ENCODE data around the gene PCDHGC3.

The PCDHGC3 gene

DNA sequence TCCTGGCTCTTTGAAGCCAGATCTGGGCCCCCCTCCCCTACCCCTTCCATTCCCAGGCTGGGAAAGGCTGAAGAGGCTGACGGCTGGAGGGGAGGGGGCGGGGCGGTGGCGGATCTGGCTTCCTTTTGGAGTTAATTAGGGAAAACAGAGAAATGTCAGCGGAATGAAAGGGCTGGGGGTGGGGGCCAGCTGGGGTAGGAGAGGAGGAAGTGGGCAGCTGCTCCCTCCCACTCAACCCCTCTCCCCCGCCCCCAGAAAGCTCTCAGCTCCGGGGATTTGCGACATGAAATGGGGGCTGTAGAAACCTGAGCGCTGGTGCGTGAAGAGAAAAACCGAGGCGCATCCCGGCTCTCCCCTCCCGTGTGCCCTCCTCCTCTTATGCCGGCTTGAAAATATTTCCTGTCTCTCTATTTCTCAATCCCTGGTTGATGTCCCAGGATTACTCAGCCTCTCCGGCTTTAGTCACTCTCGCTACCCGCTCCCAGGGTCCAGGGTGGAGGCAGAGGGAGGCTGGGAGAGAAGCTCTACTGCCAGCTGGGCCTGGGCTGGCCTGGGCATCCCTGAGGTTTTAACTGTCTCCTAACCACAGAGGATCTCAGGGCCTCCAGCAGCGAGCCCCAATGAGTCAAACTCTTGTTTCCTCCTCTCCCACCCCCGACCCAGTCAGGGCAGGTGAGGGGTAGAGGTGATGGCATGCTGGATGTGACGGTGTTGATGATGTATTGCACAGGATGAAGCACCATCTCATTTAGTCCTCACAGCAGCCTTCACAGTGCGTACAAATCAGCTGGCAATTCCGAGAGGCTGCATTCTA is 33.2 kb downstream of the PCDHGC3 start:
- DNase-seq, result peak; percentile 20

DNA sequence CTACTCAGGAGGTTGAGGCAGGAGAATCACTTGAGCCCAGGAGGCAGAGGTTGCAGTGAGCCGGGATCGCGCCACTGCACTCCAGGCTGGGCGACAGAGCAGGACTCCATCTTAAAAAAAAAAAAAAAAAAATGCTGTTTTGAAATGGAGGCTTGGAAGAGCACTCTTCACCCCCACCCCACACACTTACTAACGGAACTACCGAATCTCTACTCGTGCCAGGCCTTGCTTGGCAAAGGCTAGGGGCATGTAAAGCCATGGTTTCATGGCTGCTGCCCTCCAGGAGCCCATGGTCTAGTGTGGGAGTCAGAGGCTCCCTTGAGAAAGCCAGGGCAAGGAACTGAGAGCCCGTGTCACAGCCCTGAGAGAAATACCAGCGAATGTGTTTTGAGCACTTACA is 34.4 kb downstream of the PCDHGC3 start:
- no peak for DNase-seq

DNA sequence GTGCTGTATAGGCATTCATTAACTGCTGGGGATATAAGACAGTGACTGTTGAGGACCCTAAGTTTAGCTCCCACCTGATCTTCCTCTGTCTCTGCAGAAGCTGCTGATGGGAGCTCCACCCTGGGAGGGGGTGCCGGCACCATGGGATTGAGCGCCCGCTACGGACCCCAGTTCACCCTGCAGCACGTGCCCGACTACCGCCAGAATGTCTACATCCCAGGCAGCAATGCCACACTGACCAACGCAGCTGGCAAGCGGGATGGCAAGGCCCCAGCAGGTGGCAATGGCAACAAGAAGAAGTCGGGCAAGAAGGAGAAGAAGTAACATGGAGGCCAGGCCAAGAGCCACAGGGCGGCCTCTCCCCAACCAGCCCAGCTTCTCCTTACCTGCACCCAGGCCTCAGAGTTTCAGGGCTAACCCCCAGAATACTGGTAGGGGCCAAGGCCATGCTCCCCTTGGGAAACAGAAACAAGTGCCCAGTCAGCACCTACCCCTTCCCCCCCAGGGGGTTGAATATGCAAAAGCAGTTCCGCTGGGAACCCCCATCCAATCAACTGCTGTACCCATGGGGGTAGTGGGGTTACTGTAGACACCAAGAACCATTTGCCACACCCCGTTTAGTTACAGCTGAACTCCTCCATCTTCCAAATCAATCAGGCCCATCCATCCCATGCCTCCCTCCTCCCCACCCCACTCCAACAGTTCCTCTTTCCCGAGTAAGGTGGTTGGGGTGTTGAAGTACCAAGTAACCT is 35.3 kb downstream of the PCDHGC3 start:
- no peak for DNase-seq

DNA sequence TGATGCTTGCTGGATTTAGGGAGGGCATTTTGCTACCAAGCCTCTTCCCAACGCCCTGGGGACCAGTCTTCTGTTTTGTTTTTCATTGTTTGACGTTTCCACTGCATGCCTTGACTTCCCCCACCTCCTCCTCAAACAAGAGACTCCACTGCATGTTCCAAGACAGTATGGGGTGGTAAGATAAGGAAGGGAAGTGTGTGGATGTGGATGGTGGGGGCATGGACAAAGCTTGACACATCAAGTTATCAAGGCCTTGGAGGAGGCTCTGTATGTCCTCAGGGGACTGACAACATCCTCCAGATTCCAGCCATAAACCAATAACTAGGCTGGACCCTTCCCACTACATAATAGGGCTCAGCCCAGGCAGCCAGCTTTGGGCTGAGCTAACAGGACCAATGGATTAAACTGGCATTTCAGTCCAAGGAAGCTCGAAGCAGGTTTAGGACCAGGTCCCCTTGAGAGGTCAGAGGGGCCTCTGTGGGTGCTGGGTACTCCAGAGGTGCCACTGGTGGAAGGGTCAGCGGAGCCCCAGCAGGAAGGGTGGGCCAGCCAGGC is 36.1 kb downstream of the PCDHGC3 start:
- no peak for DNase-seq

DNA sequence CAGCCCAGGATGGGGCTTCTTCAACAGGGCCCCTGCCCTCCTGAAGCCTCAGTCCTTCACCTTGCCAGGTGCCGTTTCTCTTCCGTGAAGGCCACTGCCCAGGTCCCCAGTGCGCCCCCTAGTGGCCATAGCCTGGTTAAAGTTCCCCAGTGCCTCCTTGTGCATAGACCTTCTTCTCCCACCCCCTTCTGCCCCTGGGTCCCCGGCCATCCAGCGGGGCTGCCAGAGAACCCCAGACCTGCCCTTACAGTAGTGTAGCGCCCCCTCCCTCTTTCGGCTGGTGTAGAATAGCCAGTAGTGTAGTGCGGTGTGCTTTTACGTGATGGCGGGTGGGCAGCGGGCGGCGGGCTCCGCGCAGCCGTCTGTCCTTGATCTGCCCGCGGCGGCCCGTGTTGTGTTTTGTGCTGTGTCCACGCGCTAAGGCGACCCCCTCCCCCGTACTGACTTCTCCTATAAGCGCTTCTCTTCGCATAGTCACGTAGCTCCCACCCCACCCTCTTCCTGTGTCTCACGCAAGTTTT is 36.7 kb downstream of the PCDHGC3 start:
- peak; percentile 87 for DNase-seq

DNA sequence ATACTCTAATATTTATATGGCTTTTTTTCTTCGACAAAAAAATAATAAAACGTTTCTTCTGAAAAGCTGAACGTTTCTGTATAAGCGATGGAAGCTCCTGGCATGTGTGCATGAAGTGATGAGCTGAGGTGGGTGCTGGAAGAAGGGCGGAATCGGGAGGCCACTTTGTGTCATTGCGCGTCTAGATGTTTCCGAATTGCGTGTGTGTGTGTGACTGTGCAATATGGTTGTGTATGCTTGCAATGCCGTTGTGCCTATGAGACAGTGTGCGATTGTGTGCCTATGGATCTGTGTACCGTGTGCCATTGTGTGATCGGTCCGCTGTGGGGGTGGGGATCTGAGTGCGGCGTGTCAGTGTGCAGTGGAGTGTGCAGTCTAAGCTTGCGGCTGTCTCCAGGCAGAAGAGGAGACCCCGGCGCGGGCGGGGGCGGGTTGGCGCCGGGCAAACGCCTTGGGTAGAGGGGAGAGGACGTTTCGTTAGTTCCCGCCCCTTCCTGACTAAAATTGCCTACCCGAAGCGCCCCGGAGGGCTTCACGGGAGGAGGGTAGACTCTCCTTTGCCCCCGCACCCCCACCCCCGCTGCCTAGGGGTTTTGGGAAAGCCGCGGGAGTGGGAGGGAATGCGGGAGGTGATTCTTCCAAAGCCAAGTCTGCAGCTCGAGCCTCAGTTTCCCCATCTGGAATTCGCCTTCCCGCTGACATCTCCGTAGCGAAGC is 37.3 kb downstream of the PCDHGC3 start:
- no peak for DNase-seq

DNA sequence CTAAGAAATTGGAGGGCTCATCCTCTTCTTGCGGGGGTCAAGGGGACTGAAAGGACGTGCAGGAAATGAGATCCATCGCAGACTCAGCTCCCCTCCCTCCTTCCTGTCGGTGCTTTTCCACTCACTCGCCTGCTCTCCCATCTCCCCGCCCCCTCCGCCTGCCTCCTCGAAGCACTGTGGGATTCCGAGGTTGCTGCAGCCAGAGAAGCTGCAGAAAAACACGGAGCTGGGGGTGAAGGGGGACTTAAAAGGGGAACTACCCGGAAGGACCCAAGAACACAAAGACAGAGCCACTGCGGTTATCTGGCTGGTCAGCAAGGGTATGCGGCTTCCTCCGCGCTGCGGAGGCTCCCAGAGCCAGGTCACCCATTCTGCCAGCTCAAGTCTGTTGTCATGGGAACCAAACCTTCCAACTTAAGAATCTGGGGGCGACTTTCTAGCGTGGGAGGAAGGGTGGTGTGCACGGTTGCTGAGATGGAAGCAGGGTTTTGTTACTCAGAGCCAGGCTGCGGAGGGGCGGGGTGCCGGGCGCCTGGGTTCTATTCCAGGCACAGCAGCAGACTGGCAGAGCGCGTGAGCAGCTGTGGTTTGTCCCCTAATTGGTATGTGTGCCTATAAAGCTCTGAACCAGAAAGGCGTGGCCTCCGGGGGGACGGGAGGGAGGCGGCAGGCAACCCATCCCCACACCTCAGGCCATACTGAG is 38.0 kb downstream of the PCDHGC3 start:
- DNase-seq, result no peak

DNA sequence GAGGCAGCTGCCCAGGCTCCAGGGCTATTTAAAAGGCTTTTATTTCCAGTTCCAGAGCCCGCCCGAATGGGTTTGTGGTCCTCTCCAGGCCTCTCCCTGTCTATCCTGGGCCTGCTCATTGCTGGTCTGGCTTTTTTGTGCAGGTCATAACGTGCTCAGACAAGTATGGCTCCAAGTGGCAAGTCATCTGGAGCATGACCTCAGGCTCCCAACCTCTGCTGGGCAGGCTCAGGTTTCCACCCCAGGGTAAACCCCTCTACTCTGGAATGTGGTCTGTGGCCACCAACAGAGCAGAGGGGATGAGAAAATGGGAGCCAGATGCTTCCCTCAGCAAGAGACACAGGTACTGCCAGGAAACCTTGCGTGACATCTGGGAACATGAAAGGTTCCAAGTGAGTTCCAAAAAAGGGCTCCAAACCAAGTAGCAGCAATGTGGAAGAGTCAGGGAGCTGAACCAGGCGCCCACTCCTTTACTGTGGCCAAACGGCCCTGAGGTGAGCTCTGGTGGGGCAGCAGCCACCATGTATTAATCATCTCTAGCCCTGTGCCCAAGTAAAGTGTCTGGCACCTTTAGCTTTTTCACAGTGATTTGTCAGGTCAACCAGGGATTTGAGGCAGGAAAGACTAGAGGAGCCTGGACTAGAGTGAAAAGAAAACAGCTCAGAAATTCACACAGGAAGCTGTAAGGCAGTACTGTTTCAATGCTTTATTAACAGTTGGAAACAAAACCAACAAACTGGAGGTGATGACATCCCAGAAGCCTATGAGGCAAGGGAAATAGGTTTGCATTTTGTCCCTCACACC is 38.8 kb downstream of the PCDHGC3 start:
- DNase-seq, result no peak

DNA sequence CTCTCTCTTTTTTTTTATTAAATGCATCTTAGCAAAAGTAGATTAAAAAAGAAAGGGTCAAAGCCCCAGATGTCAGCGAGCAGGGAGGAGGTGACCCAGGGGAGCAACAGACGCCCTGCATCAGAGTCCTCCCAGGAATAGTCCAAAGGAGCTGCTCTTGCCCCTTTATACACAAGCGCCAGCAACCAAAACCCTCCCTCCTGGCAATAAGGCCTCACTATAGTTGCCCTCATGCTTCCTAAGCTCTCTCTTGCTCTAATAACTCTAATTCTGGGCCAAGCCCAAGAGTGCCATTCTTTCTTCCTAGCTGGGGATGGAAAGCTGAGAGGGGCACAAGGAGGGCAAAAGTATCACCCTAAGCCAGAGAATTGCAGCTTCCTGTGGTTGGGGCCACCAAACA is 39.4 kb downstream of the PCDHGC3 start:
- DNase-seq, result no peak

DNA sequence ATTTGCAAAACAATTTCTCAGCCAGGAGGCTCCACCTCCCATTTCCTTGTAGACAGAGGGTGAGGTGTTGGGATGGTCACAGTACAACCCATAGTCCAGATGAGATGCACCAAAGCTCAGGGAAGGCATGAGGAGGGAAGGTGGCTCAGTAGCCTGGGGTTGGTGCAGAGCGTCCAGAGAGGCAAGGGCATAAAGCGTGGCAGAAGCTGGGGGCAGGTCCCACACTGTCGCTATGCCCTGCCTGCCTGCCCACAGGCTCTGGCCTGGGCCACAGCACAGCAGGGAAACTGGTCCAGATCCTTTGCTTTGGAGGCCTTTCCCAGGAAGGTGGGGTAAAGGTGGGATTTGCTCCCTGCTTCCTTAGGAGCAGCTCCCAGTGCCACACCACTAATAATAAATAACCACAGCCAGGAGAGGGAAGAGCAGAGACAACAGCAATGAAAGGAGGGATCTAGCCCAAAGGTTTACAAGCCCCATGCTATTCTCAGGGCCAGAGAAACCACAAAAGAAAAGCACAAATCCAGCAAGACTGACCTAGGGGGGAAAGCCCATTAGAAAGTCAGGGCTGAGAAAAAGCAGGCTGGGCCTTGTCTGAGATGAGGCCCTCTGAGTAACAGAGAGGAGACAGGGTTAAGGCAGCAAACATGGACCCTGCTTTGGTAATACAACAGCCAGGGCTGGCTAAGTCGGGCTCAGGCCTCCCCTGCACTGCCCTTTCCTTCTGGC is 40.3 kb downstream of the PCDHGC3 start:
- no peak for DNase-seq

DNA sequence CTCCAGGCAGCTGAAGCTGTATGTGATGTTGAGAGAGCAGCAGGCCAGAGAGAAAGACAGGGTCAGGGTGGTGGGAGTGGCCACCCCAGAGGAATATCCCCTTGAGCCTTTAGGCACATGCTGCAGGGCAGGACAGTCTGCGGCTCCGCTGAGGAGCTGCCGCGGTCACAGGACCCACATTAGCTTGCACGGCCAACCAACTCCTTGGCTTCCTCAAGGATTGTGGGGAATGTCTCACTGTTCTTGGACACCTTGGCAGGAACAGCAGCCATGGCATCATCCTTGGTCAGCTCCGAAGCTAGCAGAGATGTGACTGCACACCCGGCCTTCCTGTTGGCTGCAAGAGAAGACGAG is 40.9 kb downstream of the PCDHGC3 start:
- no peak for DNase-seq

DNA sequence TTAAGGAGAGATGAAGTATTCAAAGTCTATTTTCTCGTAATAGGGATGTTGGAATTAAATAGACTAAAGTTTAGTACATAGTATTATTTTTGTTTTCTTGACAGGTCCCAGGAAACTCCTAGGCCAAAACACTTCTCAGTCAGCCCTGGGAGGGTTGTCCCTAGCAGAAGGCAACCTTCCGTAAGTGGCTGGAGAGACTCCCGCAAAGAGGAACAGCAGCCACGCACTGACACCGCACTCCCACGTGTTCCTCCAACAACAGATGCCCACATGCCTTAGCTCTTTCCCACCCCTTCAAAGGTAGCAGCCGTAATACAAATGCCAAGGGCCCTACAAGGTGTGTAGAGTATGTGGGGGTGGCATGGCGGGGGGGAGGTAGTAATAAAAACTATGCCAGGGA is 41.5 kb downstream of the PCDHGC3 start:
- no peak for DNase-seq

DNA sequence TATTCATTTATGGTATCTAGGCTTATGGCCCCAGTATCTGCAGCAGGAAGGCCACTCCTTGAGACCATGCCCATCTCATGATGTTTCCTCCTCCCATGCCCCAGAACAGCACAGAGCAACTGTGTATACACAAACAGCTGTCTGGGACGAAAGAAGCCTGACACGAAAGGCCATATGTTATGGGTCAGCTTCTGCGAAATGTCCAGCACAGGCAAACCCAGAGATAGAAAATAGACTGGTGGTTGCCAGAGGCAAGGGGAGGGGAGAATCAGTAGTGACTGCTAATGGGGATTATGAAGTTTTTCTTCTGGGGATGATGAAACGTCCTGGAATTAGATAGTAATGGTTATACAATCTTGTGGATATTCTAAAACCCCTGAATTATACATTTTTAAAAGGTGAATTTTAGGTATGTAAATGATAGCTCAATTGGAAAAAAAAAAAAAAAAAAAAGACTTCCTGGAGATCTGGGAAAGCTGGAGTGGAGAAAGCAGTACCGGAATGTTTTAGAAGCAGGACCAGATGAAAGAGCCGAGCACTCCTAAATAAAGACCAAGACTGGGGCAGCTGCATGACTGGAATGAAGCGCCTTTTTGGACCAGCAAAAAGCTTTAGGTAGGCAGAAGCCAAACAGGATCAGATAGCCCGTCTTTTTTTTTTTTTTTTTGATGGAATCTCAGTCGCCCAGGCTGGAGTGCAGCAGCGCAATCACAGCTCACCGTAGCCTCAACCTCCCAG is 42.3 kb downstream of the PCDHGC3 start:
- no peak for DNase-seq

DNA sequence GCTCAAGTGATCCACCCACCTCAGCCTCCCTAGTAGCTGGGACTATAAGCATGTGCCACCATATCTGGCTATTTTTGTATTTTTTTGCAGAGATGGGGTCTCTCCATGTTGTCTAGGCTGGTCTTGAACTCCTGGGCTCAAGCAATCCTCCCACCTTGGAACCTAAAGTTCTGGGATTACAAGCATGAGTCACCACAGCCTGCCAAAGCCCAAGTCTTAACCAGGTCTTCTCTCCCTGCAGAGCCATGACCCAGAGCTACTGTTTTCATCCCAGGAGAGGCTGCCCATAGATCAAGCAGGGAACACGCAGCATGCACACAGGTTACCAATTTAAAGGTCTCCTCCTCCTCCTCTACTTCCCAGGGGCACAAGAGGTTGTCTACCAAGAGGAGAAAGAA is 42.9 kb downstream of the PCDHGC3 start:
- DNase-seq, result no peak

DNA sequence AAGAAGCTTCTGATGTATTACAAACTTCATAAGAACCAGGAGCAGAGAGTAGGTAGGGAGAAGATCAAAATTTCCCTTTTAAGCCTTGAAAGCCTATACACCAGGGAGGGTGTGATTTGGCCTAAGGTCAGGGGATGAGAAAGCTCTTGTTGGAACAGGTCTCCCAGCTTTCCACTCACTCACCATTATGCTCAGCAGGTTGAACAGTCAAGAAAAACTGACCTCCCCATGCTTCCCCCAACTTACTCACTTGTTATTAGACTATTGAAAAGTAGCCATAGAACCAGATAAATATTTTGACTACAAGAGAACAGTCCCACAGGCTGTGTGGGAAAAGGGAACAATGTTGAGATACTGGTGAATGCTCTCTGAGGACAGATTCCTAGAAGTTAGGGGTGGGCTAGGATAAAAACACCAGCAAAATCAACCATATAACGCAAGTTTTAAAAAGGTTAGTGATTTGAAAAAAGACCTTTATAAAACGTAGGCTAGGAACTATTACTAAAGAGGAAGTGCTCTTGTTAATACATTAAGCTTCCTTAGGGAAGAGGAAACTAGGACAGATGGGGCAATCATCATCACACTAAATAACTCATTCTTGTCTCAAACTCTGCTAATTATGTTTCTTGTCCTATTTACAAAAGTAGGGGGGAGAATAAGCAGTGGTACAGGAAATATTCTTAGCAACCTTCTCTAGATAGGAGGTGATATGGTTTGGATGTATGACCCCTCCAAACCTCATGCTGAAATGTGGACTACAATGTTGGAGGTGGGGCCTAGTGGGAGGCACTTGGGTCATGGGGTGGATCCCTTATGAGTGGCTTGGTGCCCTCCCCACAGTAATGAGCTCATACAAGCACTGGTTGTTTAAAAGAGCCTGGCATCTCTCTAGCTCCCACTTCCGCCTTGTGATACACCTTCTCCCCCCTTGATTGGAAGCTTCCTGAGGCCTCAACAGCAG is 44.1 kb downstream of the PCDHGC3 start:
- no peak for DNase-seq

DNA sequence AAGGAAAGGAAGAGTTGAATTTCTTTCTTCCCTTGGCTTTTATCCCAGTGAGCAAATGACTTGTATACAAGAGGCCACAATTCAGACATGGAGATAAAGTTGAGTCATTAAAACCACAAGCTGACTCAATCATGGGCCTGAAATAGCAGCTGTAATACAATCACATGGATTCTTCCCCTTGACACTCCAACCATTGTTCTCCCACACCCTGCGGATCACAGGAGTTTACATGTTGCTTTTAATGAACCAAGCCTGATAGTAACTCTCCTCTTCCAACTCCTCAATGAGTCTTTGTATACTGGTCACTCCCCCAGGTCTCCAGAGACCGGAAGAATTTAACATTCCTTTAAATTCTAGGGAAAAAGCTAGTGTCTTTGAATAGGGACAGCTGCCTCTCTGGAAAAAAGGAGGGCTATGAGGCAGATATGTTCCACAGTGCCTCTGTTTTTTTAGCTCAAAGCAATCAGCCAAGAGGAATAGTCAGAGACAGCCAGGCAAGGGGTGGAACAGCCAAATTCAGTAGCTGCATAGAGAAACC is 45.5 kb downstream of the PCDHGC3 start:
- DNase-seq, result peak; percentile 51

DNA sequence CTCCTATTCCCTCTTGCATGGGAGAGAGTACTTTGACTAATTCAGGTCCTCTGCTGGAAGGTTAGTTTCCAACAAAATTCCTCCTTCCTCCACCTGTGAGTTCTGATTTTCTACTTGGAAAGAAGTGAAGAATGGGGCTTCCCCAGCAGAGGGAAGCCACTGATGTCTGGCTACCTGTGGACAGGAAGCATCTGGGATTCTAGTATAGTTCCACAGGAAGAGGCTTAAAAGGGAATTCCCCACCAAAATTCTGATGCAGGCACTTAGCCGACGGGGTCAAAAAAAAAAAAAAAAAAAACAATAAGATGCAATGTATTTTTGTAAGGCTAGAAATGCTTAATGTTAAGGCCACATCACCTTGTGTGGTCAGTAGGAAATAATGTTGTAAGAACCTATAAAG is 46.5 kb downstream of the PCDHGC3 start:
- DNase-seq, result no peak

DNA sequence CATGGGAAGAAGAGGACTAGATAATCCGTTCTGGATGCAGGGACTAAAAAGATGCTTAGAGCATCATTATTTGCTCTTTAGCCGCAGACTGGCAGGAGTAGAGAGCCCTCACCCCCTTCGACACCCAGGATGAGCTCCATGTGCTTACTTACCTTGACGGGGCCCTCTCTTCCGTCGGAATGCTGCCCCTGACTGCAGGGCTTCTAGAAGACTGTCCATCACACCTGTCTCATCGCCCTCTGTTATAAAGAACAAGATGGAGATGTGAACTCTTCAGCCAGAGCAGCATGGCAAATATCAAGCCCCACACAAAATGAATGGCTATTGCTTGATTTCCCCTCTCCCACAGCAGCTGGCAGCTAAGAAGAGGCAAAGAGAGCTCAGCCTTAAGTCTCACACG is 48.2 kb downstream of the PCDHGC3 start:
- no peak for DNase-seq

Measured in DMS53 (cell line).